ENCODE measurements around the gene SMARCD1. TPM values are rescaled to one million over a fixed set of nuclear protein-coding genes. Genes with fewer than 3 reads are reported as not detected.

SMARCD1 gene
- total RNA-seq, 1 donor from 2014 or later: 44.0 TPM

DNA sequence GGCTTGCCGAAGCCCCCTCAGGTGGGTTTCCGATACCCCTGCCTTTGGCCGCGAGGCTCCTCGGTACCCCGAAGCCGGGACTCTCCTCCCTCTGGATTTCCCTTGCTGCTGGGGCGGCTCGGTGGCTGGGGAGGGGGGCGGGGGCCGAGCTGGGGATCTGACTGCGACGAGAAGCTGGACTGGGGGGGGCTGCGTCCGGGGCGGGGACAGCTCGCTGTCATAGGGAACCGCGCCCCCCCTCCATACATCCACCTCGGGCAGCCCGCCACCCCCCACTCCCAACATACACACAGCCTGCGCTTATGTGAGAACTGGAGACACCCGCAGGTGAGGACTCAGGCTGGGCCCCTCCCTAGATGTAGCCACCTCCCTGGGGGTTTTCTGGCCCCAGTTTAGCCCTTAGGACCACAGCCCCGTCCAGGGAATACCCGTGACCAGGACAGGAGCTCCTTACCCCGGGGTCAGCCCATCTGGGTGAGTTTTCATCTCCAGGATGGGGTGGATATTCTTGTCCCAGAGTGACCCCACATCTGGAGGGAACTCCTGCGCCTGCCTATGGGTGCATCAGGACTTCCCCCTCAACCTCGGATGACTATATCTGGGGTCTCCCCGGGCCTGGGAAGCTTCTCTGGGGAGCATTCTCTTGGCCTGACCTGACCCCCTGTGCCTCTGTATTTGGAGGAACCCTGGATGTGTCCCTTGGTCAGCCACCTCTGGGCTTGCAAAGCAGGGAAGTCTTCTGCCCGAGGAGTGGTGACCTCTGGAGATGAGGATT, 27.1 kb upstream of the SMARCD1 start:
- Histone ChIP-seq H3K27me3 (peaks cover 18% of the 10 kb centered on the region), H3K4me3 (peak overlapping the region; percentile 58), H3K36me3 (no peaks in the 10 kb centered on the region), H3K27ac (no peak overlapping the region), H3K9me3 (no peaks in the 10 kb centered on the region), H3K4me1 (peaks cover 7% of the 10 kb centered on the region)
- intact Hi-C loops (cut with DNase I): loop anchor here (5.0 to 10.0 kb wide), 2 partner anchors 91 to 193 kb away; no protein-coding TSS in a partner anchor
- no peak for TF ChIP-seq CTCF (IDR thresholded peaks at IDR 0.05)
- no peak for DNase-seq
- no peak for ATAC-seq

- no peak for TF ChIP-seq CTCF (IDR thresholded peaks at IDR 0.05)
- Histone ChIP-seq H3K36me3 (no peaks in the 10 kb centered on the region), H3K27ac (no peak overlapping the region), H3K4me1 (peaks cover 7% of the 10 kb centered on the region), H3K27me3 (peaks cover 18% of the 10 kb centered on the region), H3K4me3 (no peak overlapping the region), H3K9me3 (no peaks in the 10 kb centered on the region)
- ATAC-seq (no peak), DNase-seq (no peak)
- intact Hi-C loops (cut with DNase I): loop anchor here (5.0 to 10.0 kb wide), 2 partner anchors 92 to 194 kb away; no protein-coding TSS in a partner anchor
Measured at GRCh38 chr12:50058743-50059312, 26.3 kb upstream of the SMARCD1 start.

- no peaks in the 10 kb centered on the region for H3K9me3 ChIP-seq
- H3K27me3 ChIP-seq: peaks cover 18% of the 10 kb centered on the region
- DNase-seq (no peak), ATAC-seq (no peak)
- intact Hi-C loops (cut with DNase I): loop anchor here (5.0 to 10.0 kb wide), 2 partner anchors 92 to 195 kb away; no protein-coding TSS in a partner anchor
- peaks cover 7% of the 10 kb centered on the region for H3K4me1 ChIP-seq
- TF ChIP-seq CTCF (IDR thresholded peaks at IDR 0.05): no peak
- H3K27ac ChIP-seq: no peak overlapping the region
- H3K36me3 ChIP-seq: no peaks in the 10 kb centered on the region
- no peak overlapping the region for H3K4me3 ChIP-seq
Measured at GRCh38 chr12:50059440-50060119, 25.6 kb upstream of the SMARCD1 start.

DNA sequence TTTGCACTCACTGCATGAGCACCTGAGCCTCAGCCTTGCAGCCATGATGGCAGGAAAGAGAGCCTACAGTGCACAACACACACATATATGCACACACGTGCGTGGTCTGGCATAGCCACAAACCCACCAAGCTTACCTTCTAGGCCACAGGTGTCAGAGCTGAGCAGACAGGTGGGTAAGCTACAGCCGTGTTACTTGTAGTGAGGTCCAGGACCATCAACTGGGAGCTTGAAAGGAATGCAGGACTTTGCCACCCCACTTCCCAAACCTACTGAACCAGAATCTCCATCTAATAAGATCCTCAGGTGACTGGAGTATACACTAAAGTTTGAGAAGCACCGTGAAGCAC, 25.0 kb upstream of the SMARCD1 start:
- intact Hi-C loops (cut with DNase I): no loop called here
- Histone ChIP-seq H3K4me3 (no peak overlapping the region), H3K27ac (no peak overlapping the region), H3K4me1 (peaks cover 7% of the 10 kb centered on the region), H3K36me3 (no peaks in the 10 kb centered on the region), H3K27me3 (peaks cover 18% of the 10 kb centered on the region), H3K9me3 (no peaks in the 10 kb centered on the region)
- DNase-seq (no peak), ATAC-seq (no peak)
- TF ChIP-seq CTCF (IDR thresholded peaks at IDR 0.05): no peak

- H3K27ac ChIP-seq: no peak overlapping the region
- peaks cover 18% of the 10 kb centered on the region for H3K27me3 ChIP-seq
- H3K4me1 ChIP-seq: peaks cover 7% of the 10 kb centered on the region
- H3K36me3 ChIP-seq: no peaks in the 10 kb centered on the region
- peak; percentile 33 for ATAC-seq
- no peak for DNase-seq
- TF ChIP-seq CTCF (IDR thresholded peaks at IDR 0.05): no peak
- intact Hi-C loops (cut with DNase I): no loop called here
- no peak overlapping the region for H3K4me3 ChIP-seq
- H3K9me3 ChIP-seq: no peaks in the 10 kb centered on the region
Measured at GRCh38 chr12:50061171-50061570, 24.0 kb upstream of the SMARCD1 start.
